Measurements from ENCODE around the gene GPRIN3. TPM values are rescaled to one million over a fixed set of nuclear protein-coding genes. Genes with fewer than 3 reads are reported as not detected.

GPRIN3 gene
- polyA plus RNA-seq, 1 donor (not counting 4 experiments of a cell fraction or from before 2014, with no cell fraction given): not detected

- dilution Hi-C loops (cut with MboI; ENCODE audit: extremely low pct_ligation_motif_present, low sequenced_read_pairs): no loop called here
- H3K9me1 ChIP-seq (ENCODE audit: control insufficient read depth, extremely low read depth, insufficient read depth, low read length): no peaks in the 10 kb centered on the region
- H3K79me2 ChIP-seq (ENCODE audit: control insufficient read depth, insufficient read depth, low read length): no peaks in the 10 kb centered on the region
- H3K36me3 ChIP-seq (ENCODE audit: control insufficient read depth in 2 of 2, extremely low read depth in 1 of 2, insufficient read depth in 2 of 2, low read length in 2 of 2): no peaks in the 10 kb centered on the region
- no peak for FAIRE-seq
- no peak overlapping the region for H3K4me2 ChIP-seq (ENCODE audit: control insufficient read depth, extremely low read depth, insufficient read depth, low read depth, low read length)
- DNase-seq (ENCODE audit: low read depth, low spot score): no peak
- H3K4me3 ChIP-seq (ENCODE audit: control insufficient read depth in 2 of 3, extremely low read depth in 1 of 3, insufficient read depth in 2 of 3, low read depth in 1 of 3, low read length in 3 of 3): no peak overlapping the region
- H3K9ac ChIP-seq (ENCODE audit: control insufficient read depth, extremely low read depth, insufficient read depth, low read length): no peak overlapping the region
- H4K20me1 ChIP-seq (ENCODE audit: control insufficient read depth, extremely low read depth, insufficient read depth, low read length): no peaks in the 10 kb centered on the region
- no peak overlapping the region for H2AFZ ChIP-seq (ENCODE audit: control insufficient read depth, low read length)
- TF ChIP-seq CTCF (optimal IDR thresholded peaks at IDR 0.05 in 1 of 3, IDR thresholded peaks at IDR 0.05 in 1 of 3, conservative IDR thresholded peaks at IDR 0.05 in 1 of 3; ENCODE audit: extremely low read depth in 1 of 3, insufficient read depth in 2 of 3, low read length in 3 of 3): no peak
- TF ChIP-seq EZH2 (IDR thresholded peaks at IDR 0.05; ENCODE audit: low read length): no peak
- H3K27me3 ChIP-seq (ENCODE audit: control insufficient read depth, extremely low read depth, insufficient read depth, low read length): no peaks in the 10 kb centered on the region
- H3K4me1 ChIP-seq (ENCODE audit: control insufficient read depth, extremely low read depth, insufficient read depth, low read length): no peaks in the 10 kb centered on the region
- no peaks in the 10 kb centered on the region for H3K9me3 ChIP-seq (ENCODE audit: control insufficient read depth, low read depth, low read length)
- no peak overlapping the region for H3K27ac ChIP-seq (ENCODE audit: control insufficient read depth, insufficient read depth, low read length)
Measured at GRCh38 chr4:89288430-89288829, 19.2 kb downstream of the GPRIN3 start.

GRCh38 chr4:89287945-89288344 lies 19.7 kb downstream of the GPRIN3 start:
- Histone ChIP-seq H3K36me3 (ENCODE audit: control insufficient read depth in 2 of 2, extremely low read depth in 1 of 2, insufficient read depth in 2 of 2, low read length in 2 of 2) (no peaks in the 10 kb centered on the region), H3K9ac (ENCODE audit: control insufficient read depth, extremely low read depth, insufficient read depth, low read length) (no peak overlapping the region), H3K4me1 (ENCODE audit: control insufficient read depth, extremely low read depth, insufficient read depth, low read length) (no peaks in the 10 kb centered on the region), H3K27ac (ENCODE audit: control insufficient read depth, insufficient read depth, low read length) (no peak overlapping the region), H3K79me2 (ENCODE audit: control insufficient read depth, insufficient read depth, low read length) (no peaks in the 10 kb centered on the region), H3K4me3 (ENCODE audit: control insufficient read depth in 2 of 3, extremely low read depth in 1 of 3, insufficient read depth in 2 of 3, low read depth in 1 of 3, low read length in 3 of 3) (no peak overlapping the region), H3K4me2 (ENCODE audit: control insufficient read depth, extremely low read depth, insufficient read depth, low read depth, low read length) (no peak overlapping the region), H4K20me1 (ENCODE audit: control insufficient read depth, extremely low read depth, insufficient read depth, low read length) (no peaks in the 10 kb centered on the region), H3K27me3 (ENCODE audit: control insufficient read depth, extremely low read depth, insufficient read depth, low read length) (no peaks in the 10 kb centered on the region), H3K9me1 (ENCODE audit: control insufficient read depth, extremely low read depth, insufficient read depth, low read length) (no peaks in the 10 kb centered on the region), H3K9me3 (ENCODE audit: control insufficient read depth, low read depth, low read length) (no peaks in the 10 kb centered on the region), H2AFZ (ENCODE audit: control insufficient read depth, low read length) (no peak overlapping the region)
- DNase-seq (ENCODE audit: low read depth, low spot score) (no peak), FAIRE-seq (no peak)
- dilution Hi-C loops (cut with MboI; ENCODE audit: extremely low pct_ligation_motif_present, low sequenced_read_pairs): no loop called here
- no peak for TF ChIP-seq EZH2 (IDR thresholded peaks at IDR 0.05; ENCODE audit: low read length)
- TF ChIP-seq CTCF (optimal IDR thresholded peaks at IDR 0.05 in 1 of 3, IDR thresholded peaks at IDR 0.05 in 1 of 3, conservative IDR thresholded peaks at IDR 0.05 in 1 of 3; ENCODE audit: extremely low read depth in 1 of 3, insufficient read depth in 2 of 3, low read length in 3 of 3): no peak

Measured in keratinocyte (primary cell).